NCI-H82 treated with DMSO at 0.1 percent for 48 hours (cell line): Measurements from ENCODE around the gene TMPRSS9.

ENCODE experiments used
- DNase-seq: peaks from one replicate; lab custom pipeline; 2025; ENCODE audit not compliant: unreplicated experiment; lab: John Stamatoyannopoulos, UW

TMPRSS9 gene

DNA sequence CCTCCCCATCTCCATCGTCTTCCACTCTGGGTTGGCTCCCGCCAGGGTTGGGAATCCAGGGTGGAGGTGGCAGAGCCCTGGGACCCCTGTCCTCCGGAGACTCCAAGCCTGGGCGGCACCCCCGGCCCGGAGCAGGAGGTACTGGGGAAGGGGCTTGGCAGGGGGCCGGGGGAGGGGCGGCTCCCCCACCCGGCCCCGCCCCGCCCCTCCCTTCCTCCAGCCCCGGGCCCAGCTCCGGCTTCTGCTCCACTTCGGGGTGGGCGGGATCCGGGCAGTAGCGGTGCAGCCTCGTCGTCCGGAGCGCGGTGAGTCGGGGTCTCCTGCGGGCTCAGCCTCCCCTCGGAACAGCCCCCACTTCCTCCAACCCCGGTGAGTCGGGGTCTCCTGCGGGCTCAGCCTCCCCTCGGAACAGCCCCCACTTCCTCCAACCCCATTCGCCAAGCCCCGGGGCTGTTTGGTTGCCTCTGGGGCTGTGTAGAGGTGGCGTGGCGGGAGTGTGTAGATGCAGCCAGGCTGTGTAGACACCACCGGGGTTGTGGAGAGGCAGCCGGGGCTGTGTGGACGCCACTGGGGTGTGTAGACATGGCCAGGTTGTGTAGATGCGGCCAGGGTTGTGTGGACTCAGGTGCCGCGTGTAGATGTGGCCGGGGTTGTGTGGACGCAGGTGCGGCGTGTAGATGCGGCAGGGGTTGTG, at the start of gene TMPRSS9:
TMPRSS9 (plus strand) TSS at position 274 of the 694 bp plus-strand sequence. CDS start 29,521 bp downstream, outside the sequence.
- no peak for DNase-seq

DNA sequence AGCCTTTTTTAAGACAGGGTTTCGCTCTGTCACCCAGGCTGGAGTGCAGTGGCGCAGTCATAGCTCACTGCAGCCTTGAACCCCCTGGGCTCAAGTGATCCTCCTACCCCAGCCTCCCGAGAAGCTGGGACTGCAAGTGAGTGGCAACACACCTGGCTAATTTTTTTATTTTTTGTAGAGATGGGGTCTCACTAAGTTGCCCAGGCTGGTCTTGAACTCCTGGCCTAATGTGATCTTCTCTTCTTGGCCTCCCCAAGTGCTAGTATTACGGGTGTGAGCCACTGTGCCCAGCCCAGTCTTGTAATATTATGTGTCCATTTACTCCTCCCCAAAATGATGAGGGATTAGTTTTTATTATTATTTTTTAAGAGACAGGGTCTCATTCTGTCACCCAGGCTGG, 49.0 kb upstream of the TMPRSS9 start:
- no peak for DNase-seq

DNA sequence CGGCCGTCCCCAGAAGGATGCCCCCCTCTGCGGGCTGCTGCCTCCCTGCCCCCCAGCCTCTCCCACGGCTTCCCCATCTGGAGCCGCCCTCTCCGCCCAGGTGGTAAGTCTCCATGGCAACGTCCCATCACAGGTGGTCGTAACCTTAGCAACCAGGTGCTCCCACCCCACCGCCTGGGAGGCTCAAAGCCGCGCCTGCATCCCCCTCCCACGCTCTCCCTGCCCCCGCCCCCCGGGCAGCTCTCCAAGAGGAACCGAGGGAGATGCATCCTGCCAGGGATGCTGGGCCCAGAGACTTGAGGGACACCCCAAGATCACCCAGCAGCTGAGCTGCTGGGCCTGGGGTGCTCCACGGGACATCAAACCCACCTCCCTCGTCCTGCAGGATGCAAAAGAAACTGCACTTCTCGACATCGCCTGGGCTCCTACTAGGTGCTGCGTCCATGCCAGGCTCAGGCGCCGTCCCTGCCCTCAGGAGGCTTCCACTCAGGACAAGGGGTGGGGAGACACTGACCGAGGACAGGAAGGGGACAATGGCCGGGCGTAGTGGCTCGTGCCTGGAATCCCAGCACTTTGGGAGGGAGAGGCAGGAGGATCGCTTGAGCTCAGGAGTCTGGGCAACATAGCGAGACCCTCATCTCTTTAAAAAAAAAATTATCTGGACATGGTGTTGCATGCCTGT, 47.1 kb upstream of the TMPRSS9 start:
- DNase-seq: no peak

DNA sequence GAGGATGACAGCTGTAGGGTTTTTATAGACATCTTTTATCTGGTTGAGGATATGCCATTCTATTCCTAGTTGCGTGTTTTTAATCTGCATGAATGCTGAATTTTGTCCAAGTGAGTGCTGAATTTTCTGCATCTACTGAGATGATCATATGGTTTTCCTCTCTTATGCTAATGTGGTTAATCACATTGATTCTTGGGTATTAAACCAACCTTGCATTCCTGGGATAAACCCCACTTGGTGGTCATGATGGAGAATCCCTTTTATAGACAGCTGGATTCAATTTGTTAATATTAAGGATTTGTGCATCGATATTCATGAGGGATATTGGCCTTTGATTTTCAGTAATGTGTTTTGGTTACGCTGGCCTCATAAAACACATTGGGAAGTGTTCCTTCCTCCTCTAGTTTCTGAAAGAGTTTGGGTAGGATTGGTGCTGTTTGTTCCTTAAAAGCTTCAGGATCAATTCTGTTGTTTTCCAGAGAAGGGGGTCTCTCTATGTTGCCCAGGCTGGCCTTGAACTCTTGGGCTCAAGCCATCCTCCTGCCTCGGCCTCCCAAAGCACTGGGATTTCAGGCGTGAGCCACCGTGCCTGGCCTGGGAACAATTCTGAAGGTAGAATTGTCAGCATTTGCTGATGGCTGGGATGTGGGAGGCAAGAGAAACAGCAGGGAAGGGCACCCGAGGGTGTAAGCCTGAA, 44.8 kb upstream of the TMPRSS9 start:
- DNase-seq: no peak

DNA sequence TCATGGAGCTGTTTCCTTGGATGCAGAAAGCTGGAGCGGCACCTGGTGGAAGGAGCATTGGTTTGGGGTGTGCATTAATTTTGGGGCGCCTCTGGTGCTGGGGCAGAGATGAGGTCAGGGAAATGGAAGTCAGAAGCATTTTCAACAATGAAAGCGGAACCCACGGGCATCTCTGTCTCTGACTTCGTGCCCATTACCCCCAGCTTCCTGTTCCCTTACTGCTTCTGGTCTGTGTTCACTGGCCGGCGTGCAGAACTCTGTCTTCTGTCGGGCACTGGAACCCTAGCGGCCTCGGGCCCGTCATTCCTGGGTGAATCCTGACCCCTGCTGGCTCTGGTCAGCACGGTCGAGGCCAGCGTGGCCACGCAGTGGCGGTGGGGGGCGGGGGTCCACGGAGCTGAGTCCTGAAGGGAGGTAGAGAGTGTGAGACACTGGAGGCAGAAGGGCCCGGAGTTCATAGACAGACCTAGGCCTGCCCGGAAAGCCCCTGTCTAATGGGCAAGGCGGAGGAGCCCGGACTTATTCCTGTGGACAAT, 44.2 kb upstream of the TMPRSS9 start:
- no peak for DNase-seq

DNA sequence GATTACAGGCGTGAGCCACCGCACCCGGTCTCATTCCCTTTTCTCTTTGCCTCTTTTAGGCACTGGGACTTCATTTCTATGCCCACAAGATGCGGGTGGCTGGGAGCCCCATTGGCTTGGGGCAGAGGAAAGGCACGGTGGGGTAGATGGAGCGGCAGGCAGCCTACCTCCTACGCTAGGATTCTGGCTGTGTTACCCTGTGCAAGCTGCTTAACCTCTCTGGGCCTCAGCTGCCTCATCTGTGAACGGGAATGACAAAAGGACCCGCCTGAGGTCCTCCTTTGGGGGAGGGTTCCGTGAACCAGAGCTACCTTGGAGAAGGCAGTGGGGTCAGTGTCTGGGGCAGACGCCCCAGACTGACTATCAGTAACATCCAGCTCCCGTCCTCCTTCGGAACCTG, 42.8 kb upstream of the TMPRSS9 start:
- DNase-seq: no peak

DNA sequence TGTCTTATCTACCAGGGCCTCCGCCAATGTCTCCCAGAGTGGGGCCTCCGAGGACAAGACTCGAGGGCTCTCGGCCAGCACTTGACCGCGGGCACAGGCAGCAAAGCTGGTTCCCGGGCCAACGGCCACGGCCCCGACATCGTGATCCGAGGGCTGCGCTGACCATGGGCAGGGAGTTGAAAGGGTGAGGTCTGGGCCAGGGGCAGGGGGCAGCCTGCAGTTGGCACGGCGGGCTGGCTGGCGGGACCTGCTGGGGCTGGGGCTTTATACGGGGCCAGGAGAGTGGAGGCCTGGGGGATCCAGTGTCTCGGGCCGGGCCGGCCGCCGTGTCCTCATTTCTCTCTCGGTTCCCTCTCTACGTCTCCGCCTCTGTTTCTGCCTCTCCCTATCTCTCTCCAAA, 42.3 kb upstream of the TMPRSS9 start:
- DNase-seq: no peak

DNA sequence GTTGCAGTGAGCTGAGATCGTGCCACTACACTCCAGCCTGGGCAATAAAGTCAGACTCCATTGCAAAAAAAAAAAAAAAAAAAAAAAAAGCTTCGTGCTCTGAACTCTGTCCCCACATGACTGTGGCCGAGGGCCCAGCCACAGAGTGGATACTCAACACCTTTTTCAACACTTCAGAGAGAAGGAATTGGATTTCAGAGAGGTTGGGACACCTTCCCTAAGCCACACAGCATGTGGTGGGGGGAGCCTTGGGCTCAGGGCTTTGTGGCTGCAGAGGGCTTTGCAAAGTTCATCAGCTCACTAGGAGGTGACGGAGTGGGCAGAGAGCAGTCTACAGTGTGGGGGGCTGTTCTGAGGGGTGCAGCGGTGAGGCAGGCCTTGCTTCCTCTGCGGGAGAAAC, 41.1 kb upstream of the TMPRSS9 start:
- DNase-seq: no peak

DNA sequence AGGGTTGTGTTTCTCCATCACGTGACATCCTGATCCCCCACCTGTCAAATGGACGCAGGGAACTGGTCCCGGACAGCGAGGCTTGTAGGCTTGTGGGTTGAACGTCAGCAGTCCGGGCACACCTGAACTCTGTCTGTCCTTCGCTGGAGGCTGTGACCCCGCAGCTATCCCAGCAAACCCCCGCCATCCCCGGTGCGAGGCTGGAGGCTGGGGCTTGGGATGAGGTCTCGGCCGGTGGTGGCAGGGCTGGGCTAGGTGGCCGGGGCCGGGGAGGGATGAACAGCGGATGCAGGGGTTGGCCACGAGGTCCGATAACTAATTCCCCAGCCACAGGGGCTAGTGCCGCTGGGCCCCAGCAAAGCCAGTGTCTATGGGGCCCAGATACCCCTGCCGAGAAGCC, 40.5 kb upstream of the TMPRSS9 start:
- DNase-seq: no peak

DNA sequence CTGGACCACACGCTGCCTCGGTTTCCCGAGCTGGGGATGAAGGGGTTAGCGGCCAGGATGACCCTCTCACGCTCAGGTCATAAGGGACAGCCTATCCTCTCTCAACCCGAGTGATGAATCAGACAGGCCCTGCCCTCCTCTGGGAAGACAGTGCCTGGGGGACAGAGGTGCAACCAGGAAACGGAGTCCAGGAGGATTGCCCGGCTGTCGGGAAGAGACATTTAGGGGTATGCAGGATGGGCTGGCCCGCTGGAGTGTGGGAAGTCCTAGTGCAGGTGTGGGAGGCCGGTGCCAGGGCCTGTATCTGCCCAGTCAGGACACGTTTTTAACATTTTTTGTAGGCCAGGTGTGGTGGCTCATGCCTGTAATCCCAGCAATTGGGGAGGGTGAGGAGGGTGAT, 40.0 kb upstream of the TMPRSS9 start:
- DNase-seq: no peak

DNA sequence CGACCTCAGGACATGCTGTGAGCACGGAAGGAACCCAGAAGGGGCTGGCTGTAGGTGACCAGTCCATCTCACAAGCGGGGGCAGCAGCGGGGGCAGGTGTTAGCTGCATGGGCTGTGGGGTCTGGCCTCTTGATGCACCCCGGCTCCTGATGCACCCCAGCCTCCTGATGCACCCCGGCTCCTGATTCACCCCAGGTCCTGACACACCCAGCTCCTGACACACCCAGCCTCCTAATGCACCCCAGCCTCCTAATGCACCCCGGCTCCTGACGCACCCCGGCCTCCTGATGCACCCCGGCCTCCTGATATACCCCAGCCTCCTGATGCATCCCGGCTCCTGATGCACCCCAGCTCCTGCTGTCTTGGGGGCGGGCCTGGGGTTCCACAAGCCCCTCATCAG, 39.1 kb upstream of the TMPRSS9 start:
- no peak for DNase-seq

DNA sequence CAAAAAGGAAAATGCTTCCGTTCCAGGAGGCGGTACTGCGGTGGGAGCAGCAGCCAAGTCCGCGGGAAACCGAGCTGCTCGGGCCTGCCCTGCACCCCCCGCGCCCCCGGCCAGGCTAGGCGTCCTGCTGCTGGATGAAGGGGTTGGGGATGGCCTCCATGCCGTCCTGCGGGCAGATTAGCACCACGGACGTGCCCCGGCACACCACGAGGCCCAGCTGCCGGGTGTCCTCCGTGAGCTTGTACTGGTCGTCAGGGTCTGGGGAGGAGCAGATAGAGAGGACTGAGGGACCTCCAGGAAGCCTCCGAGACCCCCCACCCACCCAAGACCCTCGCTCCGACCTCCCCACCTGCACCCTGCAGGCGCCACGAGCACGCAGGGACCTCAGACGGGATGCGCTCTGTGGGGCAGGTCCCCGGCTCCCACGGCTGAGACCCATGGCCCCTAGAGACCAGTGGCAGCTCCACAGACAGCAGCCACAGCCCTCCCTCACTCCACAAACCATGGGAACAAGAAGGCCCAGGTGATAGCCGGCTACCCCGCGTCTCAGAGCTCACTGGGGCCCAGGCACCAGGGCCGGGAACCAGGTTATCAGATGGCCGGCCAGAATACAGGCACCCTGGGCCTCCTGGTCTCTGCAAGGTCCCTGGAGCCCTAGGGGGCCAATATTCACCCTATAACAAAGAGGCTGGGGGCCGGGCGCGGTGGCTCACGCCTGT, 38.3 kb upstream of the TMPRSS9 start:
- DNase-seq: no peak

DNA sequence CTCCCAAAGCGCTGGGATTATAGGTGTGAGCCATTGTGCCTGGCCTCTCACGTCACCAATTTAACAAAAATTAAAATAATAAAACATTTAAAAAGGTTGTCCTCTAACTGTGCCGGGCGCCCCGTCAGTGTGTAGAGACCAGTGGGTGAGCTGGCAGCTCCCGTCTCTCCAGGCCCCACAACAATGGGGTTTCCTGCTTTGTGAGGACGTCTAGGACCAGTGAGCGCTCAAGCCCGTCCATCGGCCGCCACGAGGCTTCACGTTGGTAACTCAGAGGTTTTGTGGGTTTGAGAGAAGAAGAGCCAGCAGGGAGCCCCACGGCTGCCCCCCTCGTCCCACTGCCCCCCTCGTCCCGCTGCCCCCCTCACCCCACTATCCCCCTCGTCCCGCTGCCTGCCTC, 36.4 kb upstream of the TMPRSS9 start:
- no peak for DNase-seq

DNA sequence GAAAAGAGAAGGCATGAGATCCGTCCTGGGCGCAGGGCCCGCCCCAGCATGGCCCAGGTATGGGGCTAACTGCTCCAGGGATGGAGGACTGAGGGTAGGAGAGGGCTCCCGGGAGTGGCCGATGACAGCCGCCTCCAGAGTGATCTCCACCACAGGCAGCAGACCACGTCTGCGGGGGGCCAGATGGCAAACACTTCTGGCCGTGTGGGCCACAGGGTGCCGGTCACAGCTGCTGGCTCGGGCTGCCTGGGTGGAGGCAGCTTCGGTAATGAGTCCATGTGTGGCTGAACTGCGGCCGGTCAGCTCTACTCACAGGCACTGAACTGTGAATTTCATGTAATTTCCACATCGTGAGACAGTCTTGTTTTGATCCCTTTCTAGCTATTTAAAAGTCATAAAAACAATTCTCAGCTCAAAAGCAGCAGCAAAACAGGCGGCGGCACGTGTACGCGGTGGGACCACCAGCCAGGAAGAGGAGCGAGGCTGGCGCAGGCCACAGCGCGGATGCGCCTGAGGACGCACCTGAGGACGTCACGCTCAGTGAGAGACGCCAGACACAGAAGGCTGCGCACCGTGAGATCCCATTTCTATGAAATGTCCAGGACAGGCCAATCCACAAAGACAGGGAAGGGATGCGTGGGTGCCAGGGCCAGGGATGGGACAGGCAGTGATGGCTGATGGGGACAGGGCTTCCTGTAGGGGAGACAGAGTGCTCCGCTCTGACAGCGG, 35.7 kb upstream of the TMPRSS9 start:
- no peak for DNase-seq

DNA sequence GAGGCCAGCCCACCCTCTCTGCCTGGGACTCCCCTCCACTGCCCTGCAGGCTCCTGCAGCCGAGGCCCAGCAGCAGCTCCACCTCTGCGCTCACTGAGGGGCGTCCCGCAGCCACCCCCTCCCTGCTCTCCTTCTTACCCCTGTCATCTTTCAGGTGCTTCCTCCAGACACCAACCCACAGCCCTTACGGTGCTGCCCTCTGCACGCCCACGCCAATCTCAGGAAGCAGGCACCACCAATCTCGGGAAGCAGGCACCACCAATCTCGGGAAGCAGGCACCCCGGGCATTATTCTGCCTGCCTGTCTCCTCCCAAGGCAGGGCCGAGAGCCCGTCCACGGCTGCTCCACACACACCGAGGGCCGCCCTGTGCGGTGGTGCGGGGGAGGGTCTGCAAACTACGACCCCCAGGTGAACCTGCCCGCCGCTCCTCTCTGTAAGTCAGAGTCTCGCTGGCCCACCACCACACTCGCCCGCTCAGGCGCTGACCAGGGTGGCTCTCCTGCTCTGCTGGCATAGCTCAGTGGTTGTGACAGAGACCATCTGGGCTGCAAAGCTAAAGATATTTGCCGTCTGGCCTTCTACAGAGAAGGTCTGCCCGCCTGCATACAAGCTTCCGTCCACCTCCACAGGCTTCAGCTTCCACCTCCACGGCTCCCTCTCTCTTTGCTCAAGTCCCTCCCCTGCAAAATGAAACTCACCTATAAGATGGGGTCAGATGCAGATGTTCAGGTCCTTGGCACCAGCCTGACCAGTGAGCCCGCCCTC, 34.6 kb upstream of the TMPRSS9 start:
- no peak for DNase-seq

DNA sequence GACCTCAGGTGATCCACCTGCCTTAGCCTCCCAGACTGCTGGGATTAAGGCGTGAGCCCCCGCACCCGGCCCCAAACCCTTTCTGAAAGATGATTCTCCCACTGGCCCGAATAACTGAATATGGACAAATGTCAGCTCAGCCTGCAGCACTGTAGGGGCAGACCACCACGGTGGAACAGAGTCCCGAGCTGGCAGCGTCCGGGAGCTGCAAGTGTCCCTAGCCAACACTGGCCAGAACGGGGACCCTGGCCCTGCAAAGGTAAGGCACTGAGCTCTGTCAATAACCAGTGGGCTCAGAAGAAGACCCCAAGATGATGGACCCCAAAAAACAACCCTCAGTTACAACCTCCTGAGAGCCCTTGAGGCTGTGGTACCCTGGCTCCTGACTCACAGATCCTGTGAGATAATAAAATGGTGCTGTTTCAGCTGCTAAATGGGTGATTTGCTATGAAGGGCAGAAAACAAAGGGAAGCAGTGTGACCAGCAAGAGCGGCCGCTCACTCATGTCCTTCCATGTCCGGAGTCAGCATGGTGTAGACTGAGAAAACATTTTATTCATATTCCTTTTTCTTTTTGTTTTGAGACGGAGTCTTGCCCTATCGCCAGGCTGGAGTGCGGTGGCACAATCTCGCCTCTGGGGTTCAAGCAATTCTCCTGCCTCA, 33.2 kb upstream of the TMPRSS9 start:
- DNase-seq: no peak

DNA sequence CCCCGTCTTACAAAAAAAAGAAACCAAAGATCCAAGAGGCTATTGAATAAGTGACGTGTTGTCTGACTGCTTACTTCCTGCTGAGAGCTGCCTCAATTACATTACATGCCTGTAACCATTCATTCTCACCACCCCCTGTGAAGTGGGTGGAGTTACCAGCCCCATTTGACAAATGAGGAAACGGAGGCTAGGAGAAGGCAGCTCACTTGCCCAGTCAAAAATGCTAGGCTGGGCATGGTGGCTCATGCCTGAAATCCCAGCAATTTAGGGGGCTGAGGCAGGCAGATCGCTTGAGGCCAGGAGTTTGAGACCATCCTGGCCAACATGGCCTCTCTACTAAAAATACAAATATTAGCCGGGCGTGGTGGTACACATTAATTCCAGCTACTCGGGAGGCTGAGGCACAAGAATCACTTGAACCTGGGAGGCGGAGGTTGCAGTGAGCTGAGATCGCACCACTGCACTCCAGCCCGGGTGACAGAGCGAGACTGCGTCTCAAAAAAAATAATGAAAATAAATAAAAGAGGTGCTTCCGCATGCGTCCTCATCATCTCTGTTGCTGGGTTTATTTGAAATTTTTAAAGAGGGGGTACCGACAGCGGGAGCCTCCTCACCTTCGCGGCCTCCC, 32.2 kb upstream of the TMPRSS9 start:
- DNase-seq: no peak

DNA sequence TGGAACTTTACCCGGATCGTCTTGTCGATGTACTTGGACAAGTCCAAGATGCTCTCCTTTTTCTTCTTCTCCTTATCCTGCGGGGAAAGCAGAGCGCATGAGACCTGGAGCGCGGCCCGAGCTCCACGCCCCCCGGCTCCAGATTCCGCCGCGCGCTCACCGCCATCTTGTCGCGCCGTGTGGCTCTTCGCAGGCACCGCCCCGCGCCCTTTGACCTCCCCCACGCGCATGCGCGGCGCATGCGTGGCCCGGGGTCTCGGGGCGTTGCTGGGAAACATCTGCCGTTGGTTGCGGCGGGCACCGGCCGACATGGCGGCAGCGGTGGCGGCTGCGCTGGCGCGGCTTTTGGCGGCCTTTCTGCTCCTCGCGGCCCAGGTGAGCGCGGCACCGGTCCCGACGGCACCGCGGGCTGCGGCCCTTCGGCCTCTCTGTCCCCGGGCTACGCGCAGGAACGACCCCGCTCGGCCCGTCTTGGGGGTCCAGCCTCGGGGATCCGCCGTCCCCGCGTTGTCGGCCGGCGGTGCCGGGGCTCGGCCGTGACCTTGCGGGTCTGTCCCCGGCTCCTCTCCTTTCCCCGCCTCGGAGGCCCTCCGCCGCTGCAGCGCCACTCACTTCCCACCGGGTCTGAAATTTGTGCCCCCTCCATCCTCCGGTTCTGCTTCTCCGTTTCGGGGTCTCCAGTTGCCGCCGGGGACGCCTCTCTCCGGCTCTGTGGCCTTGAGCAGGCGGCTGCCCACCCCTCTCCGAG, 31.5 kb upstream of the TMPRSS9 start, which contains the start of the genes LSM7 and SPPL2B:
LSM7 (minus strand) TSS at position 186 of the 748 bp plus-strand sequence; CDS start at position 166, 20 bp downstream.
SPPL2B (plus strand) TSS at position 284 of the 748 bp plus-strand sequence; CDS start at position 310, 26 bp downstream.
- peak; percentile 31 for DNase-seq
